Mesendoderm (in vitro differentiated cells): ENCODE results near the gene WNT7A.

Source experiments
- DNase-seq: peaks from one replicate; pipeline ENCODE4 v3.0.0; 2013
- H2AK5ac ChIP-seq: 2 replicates; pipeline ENCODE4 v1.6.1; 2013; ENCODE audit warnings: low read length, inconsistent platforms
- H2BK120ac ChIP-seq: 2 replicates; pipeline ENCODE4 v1.6.1; 2013; ENCODE audit warnings: low read depth, mild to moderate bottlenecking, low read length, moderate library complexity, mixed read lengths
- H2BK15ac ChIP-seq: replicated peaks from 2 replicates; pipeline ENCODE4 v1.6.1; 2013; ENCODE audit warnings: low read depth, mild to moderate bottlenecking, moderate library complexity
- H2BK5ac ChIP-seq: 2 replicates; pipeline ENCODE4 v1.6.1; 2013; ENCODE audit warnings: low read length, inconsistent platforms
- H3K18ac ChIP-seq: 2 replicates; pipeline ENCODE4 v1.6.1; 2013; ENCODE audit warnings: mild to moderate bottlenecking, low read length, mixed read lengths
- H3K23ac ChIP-seq: one replicate; pipeline ENCODE4 v1.6.1; 2013; ENCODE audit warnings: low read length
- H3K27ac ChIP-seq: 2 replicates; pipeline ENCODE4 v1.5.1; 2013; ENCODE audit warnings: low read depth, mild to moderate bottlenecking, inconsistent platforms, low read length, moderate library complexity
- H3K27me3 ChIP-seq: 2 replicates; pipeline ENCODE4 v1.6.1; 2013; ENCODE audit warnings: low read length, control low read depth, mild to moderate bottlenecking, inconsistent platforms; ENCODE audit not compliant: insufficient read depth, poor library complexity
- H3K36me3 ChIP-seq: 2 replicates; pipeline ENCODE4 v1.6.1; 2013; ENCODE audit warnings: low read length, inconsistent platforms; ENCODE audit not compliant: control insufficient read depth, insufficient read depth
- H3K4ac ChIP-seq: one replicate; pipeline ENCODE4 v1.6.1; 2013; ENCODE audit warnings: low read depth, mild to moderate bottlenecking, low read length, moderate library complexity
- H3K4me1 ChIP-seq: 2 replicates; pipeline ENCODE4 v1.6.1; 2013; ENCODE audit warnings: low read depth, low read length, inconsistent platforms; ENCODE audit not compliant: control insufficient read depth
- H3K4me2 ChIP-seq: 2 replicates; pipeline ENCODE4 v1.6.1; 2013; ENCODE audit warnings: low read length
- H3K4me3 ChIP-seq: 2 replicates; pipeline ENCODE4 v1.5.1; 2013; ENCODE audit warnings: mild to moderate bottlenecking, low read length
- H3K56ac ChIP-seq: one replicate; pipeline ENCODE4 v1.6.1; 2013; ENCODE audit warnings: low read length
- H3K79me1 ChIP-seq: 2 replicates; pipeline ENCODE4 v1.6.1; 2013; ENCODE audit warnings: low read length, inconsistent platforms
- H3K79me2 ChIP-seq: 2 replicates; pipeline ENCODE4 v1.6.1; 2013; ENCODE audit warnings: mild to moderate bottlenecking, low read length; ENCODE audit not compliant: control insufficient read depth, insufficient read depth
- H3K9ac ChIP-seq: 2 replicates; pipeline ENCODE4 v1.6.1; 2013; ENCODE audit warnings: low read length, inconsistent platforms
- H4K5ac ChIP-seq: one replicate; pipeline ENCODE4 v1.6.1; 2013; ENCODE audit warnings: low read length
- H4K8ac ChIP-seq: one replicate; pipeline ENCODE4 v1.6.1; 2013; ENCODE audit warnings: low read depth, mild to moderate bottlenecking, control low read depth, low read length, moderate library complexity
- WGBS: extraction: QIAGEN DNeasy Blood & Tissue Kit; methylation state at CpG from one replicate; pipeline ENCODE4 v1.1.7; 2013; ENCODE audit warnings: low lambda C conversion rate, missing lambda C conversion rate; ENCODE audit not compliant: insufficient coverage; ENCODE audit errors: extremely low coverage; 5-methylcytosine and 5-hydroxymethylcytosine counted together

Gene WNT7A

GRCh38 chr3:13811614-13812013 lies 68.3 kb downstream of the WNT7A start:
- Histone ChIP-seq H3K9ac (no peak overlapping the region), H3K27ac (no peak overlapping the region), H3K27me3 (no peaks in the 10 kb centered on the region), H2AK5ac (no peak overlapping the region), H3K23ac (no peak overlapping the region), H3K36me3 (no peaks in the 10 kb centered on the region), H4K5ac (no peak overlapping the region), H2BK5ac (no peak overlapping the region), H3K56ac (no peak overlapping the region), H3K4ac (no peak overlapping the region), H2BK120ac (no peak overlapping the region), H3K79me2 (no peaks in the 10 kb centered on the region), H3K18ac (no peak overlapping the region), H2BK15ac (no peak overlapping the region), H3K4me2 (no peak overlapping the region), H3K4me3 (no peak overlapping the region), H3K4me1 (no peaks in the 10 kb centered on the region), H4K8ac (no peak overlapping the region), H3K79me1 (no peaks in the 10 kb centered on the region)
- DNase-seq: no peak
- no CpG with 5 or more reads among the region's 8 CpGs for WGBS

GRCh38 chr3:13808550-13808949 lies 71.3 kb downstream of the WNT7A start:
- Histone ChIP-seq H3K27me3 (no peaks in the 10 kb centered on the region), H3K4me3 (no peak overlapping the region), H3K23ac (no peak overlapping the region), H2BK15ac (no peak overlapping the region), H3K9ac (no peak overlapping the region), H2BK120ac (no peak overlapping the region), H3K18ac (no peak overlapping the region), H3K27ac (no peak overlapping the region), H4K5ac (no peak overlapping the region), H3K79me2 (no peaks in the 10 kb centered on the region), H3K79me1 (no peaks in the 10 kb centered on the region), H2BK5ac (no peak overlapping the region), H2AK5ac (no peak overlapping the region), H4K8ac (no peak overlapping the region), H3K4me1 (no peaks in the 10 kb centered on the region), H3K56ac (no peak overlapping the region), H3K36me3 (no peaks in the 10 kb centered on the region), H3K4ac (no peak overlapping the region), H3K4me2 (no peak overlapping the region)
- WGBS: no CpG with 5 or more reads among the region's 8 CpGs
- DNase-seq: no peak

DNA sequence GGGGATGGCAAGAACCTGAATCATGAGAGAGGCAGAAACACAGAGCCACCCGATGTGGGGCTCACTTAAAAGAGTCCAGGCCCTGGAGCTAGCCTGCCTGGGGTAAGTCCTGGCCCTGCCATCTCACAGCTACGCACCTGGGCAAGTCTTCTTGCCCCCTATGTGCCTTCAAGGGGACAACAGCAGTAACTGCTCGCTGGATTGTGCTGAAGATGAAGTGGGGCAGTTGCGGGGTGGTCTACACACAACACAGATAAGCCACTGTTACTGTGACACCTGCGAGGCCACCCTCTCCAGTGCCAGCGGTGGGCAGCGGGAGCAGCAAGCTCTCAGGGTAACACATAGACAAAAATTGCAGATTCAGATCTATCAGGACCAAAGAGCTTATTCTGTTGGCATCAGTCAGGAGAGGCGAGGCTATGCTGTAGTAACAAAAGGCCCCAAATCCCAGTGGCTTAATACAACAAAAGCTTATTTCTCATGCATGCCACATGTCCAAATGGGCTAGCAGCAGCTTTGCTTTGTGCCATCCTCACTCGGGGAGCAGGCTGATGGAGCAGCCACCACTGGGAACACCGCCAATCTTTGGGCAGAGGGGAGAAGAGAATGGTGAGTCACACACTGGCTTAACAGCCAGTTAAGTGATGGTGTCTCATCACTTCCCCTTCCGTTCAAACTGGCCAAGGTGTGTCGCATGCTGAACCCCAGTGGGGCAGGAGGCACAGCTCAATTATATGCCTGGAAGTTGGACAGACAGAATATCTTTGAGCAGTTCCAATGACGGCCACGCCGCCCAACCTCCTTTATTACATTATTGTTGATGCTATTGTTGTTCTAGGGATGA lies 78.3 kb downstream of the WNT7A start:
- H3K4ac ChIP-seq: no peak overlapping the region
- H3K36me3 ChIP-seq: no peaks in the 10 kb centered on the region
- H3K9ac ChIP-seq: no peak overlapping the region
- H3K79me2 ChIP-seq: no peaks in the 10 kb centered on the region
- no peak overlapping the region for H2AK5ac ChIP-seq
- H3K4me3 ChIP-seq: no peak overlapping the region
- no peak overlapping the region for H4K5ac ChIP-seq
- H3K27me3 ChIP-seq: no peaks in the 10 kb centered on the region
- no CpG with 5 or more reads among the region's 15 CpGs for whole genome bisulfite sequencing
- DNase-seq: no peak
- H2BK120ac ChIP-seq: no peak overlapping the region
- no peaks in the 10 kb centered on the region for H3K79me1 ChIP-seq
- H3K27ac ChIP-seq: no peak overlapping the region
- H2BK15ac ChIP-seq: no peak overlapping the region
- no peak overlapping the region for H4K8ac ChIP-seq
- H2BK5ac ChIP-seq: no peak overlapping the region
- H3K4me2 ChIP-seq: no peak overlapping the region
- no peaks in the 10 kb centered on the region for H3K4me1 ChIP-seq
- no peak overlapping the region for H3K23ac ChIP-seq
- H3K56ac ChIP-seq: no peak overlapping the region
- no peak overlapping the region for H3K18ac ChIP-seq

GRCh38 chr3:13800064-13800463 lies 79.8 kb downstream of the WNT7A start:
- Histone ChIP-seq H4K8ac (no peak overlapping the region), H3K79me1 (no peaks in the 10 kb centered on the region), H3K36me3 (no peaks in the 10 kb centered on the region), H3K23ac (no peak overlapping the region), H3K18ac (no peak overlapping the region), H3K27ac (no peak overlapping the region), H3K4ac (no peak overlapping the region), H3K4me3 (no peak overlapping the region), H2BK120ac (no peak overlapping the region), H3K4me2 (no peak overlapping the region), H4K5ac (no peak overlapping the region), H2BK5ac (no peak overlapping the region), H2AK5ac (no peak overlapping the region), H2BK15ac (no peak overlapping the region), H3K79me2 (no peaks in the 10 kb centered on the region), H3K27me3 (no peaks in the 10 kb centered on the region), H3K9ac (no peak overlapping the region), H3K4me1 (peaks cover 2% of the 10 kb centered on the region), H3K56ac (no peak overlapping the region)
- WGBS: no CpG with 5 or more reads among the region's 6 CpGs
- no peak for DNase-seq

DNA sequence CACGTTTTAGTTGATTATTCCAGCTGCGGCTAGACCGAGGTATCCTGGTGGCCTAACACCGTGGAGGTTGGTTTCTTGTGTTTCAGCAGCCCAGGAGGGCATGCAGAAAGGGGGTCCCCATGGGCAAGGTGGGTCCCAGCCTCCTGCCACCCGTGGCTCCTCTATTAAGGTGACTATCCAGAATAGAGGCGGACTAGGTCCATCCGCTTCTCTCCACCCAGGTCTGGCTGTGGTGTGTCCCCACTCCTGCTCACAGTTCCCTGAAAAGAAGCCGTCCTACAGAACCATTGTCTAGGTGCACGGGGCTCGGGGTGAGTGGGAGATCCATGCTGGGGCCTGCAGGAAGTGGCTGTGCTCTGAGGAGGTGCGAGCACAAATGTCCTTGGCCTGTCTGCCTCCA lies 81.5 kb downstream of the WNT7A start:
- Histone ChIP-seq H3K27me3 (no peaks in the 10 kb centered on the region), H3K79me2 (no peaks in the 10 kb centered on the region), H3K4me2 (no peak overlapping the region), H3K9ac (no peak overlapping the region), H2AK5ac (no peak overlapping the region), H2BK120ac (no peak overlapping the region), H3K56ac (no peak overlapping the region), H4K8ac (no peak overlapping the region), H3K4ac (no peak overlapping the region), H2BK5ac (no peak overlapping the region), H3K79me1 (no peaks in the 10 kb centered on the region), H3K36me3 (no peaks in the 10 kb centered on the region), H4K5ac (no peak overlapping the region), H2BK15ac (no peak overlapping the region), H3K18ac (no peak overlapping the region), H3K23ac (no peak overlapping the region), H3K27ac (no peak overlapping the region), H3K4me1 (peaks cover 2% of the 10 kb centered on the region), H3K4me3 (no peak overlapping the region)
- no CpG with 5 or more reads among the region's 11 CpGs for WGBS
- no peak for DNase-seq
